ENCODE measurements around the gene IGF2BP2.
A peak's percentile ranks its signal among the peaks of the same experiment; 100 is the strongest.

DNA sequence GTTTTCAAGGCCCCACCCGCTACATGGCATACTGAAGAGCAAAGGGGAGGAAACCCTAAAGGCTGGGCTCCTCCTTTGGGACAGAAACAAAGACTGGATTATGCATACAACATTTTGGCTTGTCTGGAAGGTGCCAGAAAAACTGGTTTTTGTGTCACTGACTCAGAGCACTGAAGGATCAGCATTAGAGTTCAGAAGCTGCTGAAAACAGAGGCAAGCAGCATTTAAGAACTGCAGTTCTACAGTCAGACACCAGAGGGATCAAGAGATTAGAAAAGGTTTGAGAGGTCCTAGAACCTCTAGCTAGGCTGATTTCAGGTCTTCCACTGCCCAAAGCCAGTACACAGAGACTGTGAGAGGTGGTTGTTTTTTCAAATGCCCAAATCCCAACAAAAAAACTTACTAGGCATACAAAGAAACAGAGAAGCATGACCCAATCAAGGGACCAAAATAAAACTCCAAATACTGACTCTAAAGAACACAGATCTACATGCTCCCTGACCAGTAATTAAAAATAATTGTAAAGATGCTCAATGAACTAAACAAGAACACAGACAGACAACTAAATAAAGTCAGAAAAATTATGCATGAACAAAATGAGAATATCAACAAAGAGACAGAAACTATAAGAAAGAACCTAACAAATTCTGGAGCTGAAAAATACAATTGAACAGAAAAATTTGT lies 147.6 kb downstream of the IGF2BP2 start:
- TF ChIP-seq, protein P1, sequence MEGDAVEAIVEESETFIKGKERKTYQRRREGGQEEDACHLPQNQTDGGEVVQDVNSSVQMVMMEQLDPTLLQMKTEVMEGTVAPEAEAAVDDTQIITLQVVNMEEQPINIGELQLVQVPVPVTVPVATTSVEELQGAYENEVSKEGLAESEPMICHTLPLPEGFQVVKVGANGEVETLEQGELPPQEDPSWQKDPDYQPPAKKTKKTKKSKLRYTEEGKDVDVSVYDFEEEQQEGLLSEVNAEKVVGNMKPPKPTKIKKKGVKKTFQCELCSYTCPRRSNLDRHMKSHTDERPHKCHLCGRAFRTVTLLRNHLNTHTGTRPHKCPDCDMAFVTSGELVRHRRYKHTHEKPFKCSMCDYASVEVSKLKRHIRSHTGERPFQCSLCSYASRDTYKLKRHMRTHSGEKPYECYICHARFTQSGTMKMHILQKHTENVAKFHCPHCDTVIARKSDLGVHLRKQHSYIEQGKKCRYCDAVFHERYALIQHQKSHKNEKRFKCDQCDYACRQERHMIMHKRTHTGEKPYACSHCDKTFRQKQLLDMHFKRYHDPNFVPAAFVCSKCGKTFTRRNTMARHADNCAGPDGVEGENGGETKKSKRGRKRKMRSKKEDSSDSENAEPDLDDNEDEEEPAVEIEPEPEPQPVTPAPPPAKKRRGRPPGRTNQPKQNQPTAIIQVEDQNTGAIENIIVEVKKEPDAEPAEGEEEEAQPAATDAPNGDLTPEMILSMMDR (conservative IDR thresholded peaks at IDR 0.05 in 1 of 2, IDR thresholded peaks at IDR 0.05 in 1 of 2; ENCODE audit: extremely low read depth in 1 of 2, insufficient read depth in 1 of 2, low read depth in 1 of 2, low read length in 2 of 2), result peak; percentile 83 to 89
- no peak for TF ChIP-seq EZH2 (IDR thresholded peaks at IDR 0.05; ENCODE audit: borderline replicate concordance, low read length)

Measured in mammary epithelial cell (primary cell).